AG10803 (cell line): ENCODE measurements around the gene WBP1.
A peak's percentile ranks its signal among the peaks of the same experiment; 100 is the strongest.
"Not testable (repeated sequence)": the region's sequence is repeated elsewhere in the genome, so short reads cannot be mapped to it uniquely, and the experiment has no call there.

Source experiments
- DNase-seq: peaks from one replicate; pipeline ENCODE4 v3.0.0; 2010; ENCODE audit warnings: low read depth
- H3K4me3 ChIP-seq: 2 replicates; pipeline ENCODE4 v1.5.1; 2011; ENCODE audit warnings: mild to moderate bottlenecking, low read length, control low read depth
- TF ChIP-seq, protein P1 (sequence below): conservative IDR thresholded peaks from 2 replicates; pipeline ENCODE4 v1.5.1; 2011; ENCODE audit warnings: mild to moderate bottlenecking, low read length, control low read depth, inconsistent platforms

Gene WBP1

DNA sequence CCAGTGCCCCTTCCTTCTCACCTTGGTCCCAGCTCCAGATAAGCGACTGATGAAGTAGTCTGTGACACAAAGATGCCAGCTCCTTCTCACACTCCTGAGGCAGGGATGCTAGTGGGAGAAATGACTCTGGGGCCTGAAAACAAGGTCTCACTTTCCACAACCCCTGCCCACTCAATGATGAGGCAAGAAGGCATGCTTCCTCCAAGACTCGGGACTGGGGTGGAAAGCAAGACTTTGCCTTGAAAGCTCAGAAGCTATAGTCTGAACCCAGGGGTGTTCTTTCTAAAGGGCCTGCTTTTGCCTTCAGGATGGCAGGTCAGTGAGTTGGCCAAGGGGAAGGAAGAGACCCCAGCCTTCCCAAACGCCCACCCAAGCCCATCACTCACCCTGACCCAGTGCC, 23.2 kb downstream of the WBP1 start:
- TF ChIP-seq, protein P1, sequence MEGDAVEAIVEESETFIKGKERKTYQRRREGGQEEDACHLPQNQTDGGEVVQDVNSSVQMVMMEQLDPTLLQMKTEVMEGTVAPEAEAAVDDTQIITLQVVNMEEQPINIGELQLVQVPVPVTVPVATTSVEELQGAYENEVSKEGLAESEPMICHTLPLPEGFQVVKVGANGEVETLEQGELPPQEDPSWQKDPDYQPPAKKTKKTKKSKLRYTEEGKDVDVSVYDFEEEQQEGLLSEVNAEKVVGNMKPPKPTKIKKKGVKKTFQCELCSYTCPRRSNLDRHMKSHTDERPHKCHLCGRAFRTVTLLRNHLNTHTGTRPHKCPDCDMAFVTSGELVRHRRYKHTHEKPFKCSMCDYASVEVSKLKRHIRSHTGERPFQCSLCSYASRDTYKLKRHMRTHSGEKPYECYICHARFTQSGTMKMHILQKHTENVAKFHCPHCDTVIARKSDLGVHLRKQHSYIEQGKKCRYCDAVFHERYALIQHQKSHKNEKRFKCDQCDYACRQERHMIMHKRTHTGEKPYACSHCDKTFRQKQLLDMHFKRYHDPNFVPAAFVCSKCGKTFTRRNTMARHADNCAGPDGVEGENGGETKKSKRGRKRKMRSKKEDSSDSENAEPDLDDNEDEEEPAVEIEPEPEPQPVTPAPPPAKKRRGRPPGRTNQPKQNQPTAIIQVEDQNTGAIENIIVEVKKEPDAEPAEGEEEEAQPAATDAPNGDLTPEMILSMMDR: no peak
- peak overlapping the region; percentile 97 for H3K4me3 ChIP-seq
- no peak for DNase-seq

DNA sequence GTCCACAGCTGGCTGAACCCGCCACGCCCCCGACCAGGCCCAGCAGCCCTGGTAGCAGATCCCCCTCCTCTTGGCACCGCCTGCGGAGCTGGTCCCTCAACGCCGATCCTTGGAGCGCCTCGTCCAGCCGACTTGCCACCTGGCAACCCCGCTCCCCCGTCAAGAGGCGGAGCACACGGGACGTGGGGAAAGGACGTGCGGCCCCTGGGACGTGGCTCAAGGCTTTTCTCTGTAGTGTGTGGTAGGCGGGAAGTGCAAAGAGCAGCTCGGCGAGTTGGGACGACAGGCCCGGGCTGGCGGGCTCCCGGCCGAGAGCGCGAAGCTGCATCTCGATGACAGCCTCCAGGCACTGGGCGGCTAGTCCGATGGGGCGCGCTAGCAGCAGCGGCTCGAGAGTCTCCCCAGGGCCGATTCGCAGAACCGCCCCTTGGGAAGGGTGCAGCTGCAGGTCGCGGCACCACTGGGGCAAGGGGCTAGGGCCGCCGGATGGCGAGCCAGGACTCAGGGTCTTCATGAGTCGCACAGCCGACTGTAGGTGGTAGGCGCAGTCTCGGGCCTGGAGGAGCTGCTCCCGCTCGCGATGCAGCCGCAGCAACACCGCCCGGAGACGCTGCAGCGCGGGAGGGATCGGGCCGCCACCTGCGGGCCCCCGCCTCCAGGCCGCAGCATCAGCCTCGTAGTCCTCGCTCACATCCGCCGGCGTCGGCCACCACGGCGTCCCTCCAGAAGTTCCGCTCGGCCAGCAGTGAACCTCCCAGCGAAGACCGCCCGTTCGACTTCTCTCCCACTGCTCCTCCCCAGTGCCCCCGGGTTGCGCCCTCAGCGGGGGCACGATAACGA, 23.9 kb downstream of the WBP1 start:
- H3K4me3 ChIP-seq: peak overlapping the region; percentile 97
- TF ChIP-seq, protein P1: no peak
- DNase-seq: peak; percentile 41

DNA sequence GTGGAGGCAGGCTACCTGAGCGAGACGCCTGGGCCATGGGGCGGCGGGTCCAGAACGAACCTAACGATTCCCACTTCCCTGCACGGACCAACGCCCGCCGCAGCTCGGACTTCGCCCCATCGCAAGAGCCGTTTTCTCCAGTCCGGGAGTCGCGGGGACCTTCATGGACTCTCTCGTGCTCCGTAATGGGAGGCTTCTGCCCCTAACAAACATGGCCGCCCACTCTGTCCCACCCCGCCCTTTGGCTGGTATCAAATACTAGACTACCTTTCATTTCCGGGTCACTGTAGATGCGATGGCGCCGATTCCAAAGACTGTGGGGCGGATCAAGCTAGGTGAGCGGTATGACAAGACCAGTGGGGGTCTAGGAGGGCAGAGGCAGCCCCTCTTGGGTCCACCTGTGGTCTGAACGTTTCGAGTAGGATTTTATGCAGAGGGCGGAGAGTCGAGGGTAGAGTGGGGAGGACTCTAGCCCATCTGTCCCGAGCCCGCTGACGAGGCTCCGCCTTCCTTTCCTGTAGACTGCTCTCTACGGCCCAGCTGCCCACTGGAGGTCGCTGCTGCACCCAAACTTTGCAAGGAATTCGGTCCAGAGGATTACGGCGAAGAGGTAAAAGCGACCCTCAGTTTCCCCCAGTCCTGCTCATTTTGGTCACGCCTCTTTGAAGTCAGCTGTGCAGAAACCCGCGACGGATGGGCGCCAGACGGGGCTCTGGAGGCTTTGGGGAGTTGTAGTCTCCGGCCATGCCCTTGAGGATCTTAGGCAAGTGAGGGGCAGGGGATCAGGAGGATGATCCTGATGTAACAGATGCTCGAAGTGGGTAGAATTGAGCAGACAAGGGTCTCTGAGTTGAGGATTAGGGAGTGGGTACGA, 24.8 kb downstream of the WBP1 start, which contains the start of the genes CCDC142 and TTC31:
CCDC142 (minus strand) TSS at position 198 of the 874 bp plus-strand sequence; CDS start at position 37, 161 bp downstream.
TTC31 (plus strand) TSS at position 281 of the 874 bp plus-strand sequence; CDS start at position 296, 15 bp downstream.
- H3K4me3 ChIP-seq: peak within 1 kb of the TSS; percentile 97
- DNase-seq: peak; percentile 93
- TF ChIP-seq, protein P1: peak; percentile 88

DNA sequence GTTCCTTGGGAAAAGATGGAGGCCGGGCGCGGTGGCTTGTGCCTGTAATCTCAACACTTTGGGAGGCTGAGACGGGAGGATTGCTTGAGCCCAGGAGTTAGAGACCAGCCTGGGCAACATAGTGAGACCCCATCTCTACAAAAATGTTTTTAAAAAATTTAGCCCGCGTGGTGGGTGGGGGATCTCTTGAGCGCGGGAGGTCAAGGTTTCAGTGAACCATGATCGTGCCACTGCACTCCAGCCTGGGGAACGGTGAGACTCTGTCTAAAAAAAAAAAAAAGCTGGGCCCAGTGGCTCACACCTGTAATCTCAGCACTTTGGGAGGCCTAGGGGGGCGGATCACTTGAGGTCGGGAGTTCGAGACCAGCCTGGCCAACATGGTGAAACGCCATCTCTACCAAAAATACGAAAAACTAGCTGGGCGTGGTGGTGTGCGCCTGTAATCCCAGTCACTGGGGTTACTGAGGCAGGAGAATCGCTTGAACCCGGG, 25.5 kb downstream of the WBP1 start:
- peak overlapping the region; percentile 97 for H3K4me3 ChIP-seq
- DNase-seq: not testable (repeated sequence)

DNA sequence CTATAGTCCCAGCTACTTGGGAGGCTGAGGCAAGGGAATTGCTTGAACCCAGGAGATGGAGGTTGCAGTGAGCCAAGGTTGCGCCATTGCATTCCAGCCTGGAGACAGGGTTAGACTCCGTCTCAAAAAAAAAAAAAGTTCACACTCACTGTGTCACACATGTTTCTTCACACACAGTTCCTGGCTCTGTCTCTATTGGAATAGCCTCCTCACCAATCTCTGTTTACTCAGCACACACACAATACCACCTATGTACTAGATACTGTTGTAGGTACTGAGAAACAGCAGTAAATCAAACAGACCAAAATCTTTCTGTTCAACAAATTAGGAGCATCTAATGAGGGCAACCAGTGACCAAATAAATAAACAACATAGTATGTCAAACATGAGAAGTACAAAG, 27.9 kb downstream of the WBP1 start:
- no peak overlapping the region for H3K4me3 ChIP-seq

DNA sequence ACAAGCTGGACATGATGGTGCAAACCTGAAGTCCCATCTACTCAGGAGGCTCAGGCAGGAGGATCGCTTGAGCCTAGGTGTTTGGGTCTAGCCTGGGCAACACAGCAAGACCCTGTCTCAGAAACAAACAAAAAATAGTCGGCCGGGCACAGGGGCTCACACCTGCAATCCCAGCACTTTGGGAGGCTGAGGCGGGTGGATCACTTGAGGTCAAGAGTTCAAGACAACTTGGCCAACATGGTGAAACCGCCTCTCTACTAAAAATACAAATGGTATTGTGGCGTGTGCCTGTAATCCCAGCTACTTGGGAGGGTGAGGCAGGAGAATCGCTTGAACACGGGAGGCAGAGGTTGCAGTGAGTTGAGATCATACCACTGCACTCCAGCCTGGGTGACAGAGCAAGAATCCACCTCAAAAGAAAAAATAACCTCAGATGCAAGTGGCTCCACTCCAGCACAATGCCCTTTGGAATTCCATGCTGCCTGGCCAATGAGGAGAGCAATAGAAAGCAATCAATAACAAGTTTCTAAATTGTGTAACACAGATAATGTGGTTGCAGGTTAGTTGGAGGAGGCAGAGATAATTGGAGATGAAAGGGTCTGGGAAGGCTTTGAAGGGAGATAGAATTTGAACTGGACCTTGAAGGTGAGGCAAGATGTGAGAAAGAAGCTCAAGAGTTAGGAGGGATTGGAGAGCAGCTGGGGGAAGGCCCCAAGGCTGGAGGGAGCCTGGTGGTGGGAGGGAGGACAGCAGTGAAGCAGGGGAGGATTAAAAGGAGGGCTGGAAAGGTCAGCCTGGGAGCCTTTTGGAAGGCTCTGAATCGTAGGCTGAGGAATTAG, 30.6 kb downstream of the WBP1 start:
- no peak overlapping the region for H3K4me3 ChIP-seq
- DNase-seq: no peak
- TF ChIP-seq, protein P1: no peak

More for the DNA sequence above, 27.9 kb downstream of the WBP1 start:
- no peak for DNase-seq
- TF ChIP-seq, protein P1: no peak
